ENCODE measurements around the gene CALD1.

Gene CALD1

DNA sequence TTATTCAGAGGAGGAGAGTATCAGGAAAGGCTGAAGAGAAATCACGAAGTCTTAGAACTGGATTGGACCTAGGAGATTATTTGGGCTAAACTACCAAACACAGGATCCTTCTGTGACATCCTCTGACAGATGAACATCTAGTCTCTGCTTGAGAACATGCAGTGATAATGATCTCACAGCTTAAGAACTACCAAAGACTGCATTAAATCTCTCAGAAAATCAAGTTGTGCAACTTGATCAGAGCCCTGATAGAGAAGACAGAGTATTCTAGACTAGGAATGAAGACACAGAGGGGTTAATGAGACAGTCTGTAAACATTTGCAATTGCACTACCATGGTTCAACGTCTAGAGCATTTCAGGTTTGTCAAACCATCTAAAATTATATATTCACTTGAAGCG is 169.7 kb downstream of the CALD1 start:
- Histone ChIP-seq H2BK120ac (ENCODE audit: low read depth, low read length) (no peak overlapping the region), H3K9ac (ENCODE audit: low read length) (peak overlapping the region; percentile 28)

DNA sequence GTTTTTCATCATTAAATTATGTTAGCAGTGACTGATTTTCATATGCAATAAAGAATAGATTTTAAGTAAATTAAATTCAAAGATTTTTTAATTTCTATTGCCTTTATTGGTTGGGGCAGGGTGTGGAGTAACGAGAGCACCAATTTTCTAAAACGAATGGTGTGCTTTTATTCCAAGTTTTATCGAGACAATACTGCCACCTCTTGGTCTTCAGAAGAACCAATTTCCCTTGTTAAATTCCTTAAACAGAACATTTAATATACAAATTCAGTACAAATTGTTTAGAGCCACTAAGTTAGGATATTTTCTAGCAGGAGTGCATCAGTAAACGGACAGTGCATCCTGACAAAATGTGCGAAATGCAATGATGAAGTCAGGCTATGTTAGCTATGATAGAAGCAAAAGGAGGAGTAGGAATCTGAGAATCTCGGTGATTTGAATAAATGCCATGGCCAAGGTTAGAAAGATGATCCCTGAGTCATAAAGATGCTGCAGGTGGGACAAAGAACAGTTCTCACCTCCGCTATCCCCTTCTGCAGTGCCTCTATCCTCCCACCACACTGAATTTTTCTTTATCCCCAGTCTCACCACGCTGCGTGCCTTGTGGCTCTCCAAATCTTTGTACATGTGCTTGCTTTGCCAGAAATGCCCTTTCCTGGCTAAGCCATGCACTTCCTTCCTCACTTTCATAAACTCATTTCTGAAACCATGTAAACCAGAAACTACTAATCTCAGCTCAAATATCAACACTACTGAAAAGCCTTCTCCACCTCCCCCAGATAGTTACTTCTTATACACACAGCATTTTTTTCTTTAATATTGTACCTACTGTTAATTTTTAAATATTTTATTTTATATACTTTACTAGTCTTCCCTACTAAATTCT is 175.0 kb downstream of the CALD1 start:
- no peak overlapping the region for H2BK5ac ChIP-seq (ENCODE audit: low read depth, low read length, poor library complexity, severe bottlenecking)
- no peak overlapping the region for H4K91ac ChIP-seq (ENCODE audit: low read length)
- no peaks in the 10 kb centered on the region for H3K9me3 ChIP-seq (ENCODE audit: control insufficient read depth, low read length)
- H3K9ac ChIP-seq (ENCODE audit: low read length) = peak overlapping the region; percentile 38
- H2AK5ac ChIP-seq (ENCODE audit: low read length, severe bottlenecking) = peak overlapping the region; percentile 92
- H2BK12ac ChIP-seq (ENCODE audit: low read length in 2 of 2) = peak overlapping the region in 1 of 2 experiments; percentile 89
- H4K8ac ChIP-seq (ENCODE audit: low read length) = no peak overlapping the region
- H2BK15ac ChIP-seq (ENCODE audit: low read depth, poor library complexity, severe bottlenecking) = no peak overlapping the region
- DNase-seq = peak; percentile 51
- 77% methylated on average over 9 of the region's 9 CpGs for WGBS
- H2AFZ ChIP-seq (ENCODE audit: low read depth, low read length) = no peak overlapping the region
- H3K36me3 ChIP-seq (ENCODE audit: control insufficient read depth in 1 of 2, insufficient read depth in 2 of 2, low read depth in 1 of 2, low read length in 2 of 2) = peaks cover 40 to 98% of the 10 kb centered on the region in 2 experiments
- H3K27me3 ChIP-seq (ENCODE audit: control insufficient read depth in 1 of 2, insufficient read depth in 1 of 2, low read length in 2 of 2) = no peaks in the 10 kb centered on the region
- H3K4me3 ChIP-seq (ENCODE audit: insufficient read depth in 1 of 2, low read depth in 1 of 2, low read length in 2 of 2) = no peak overlapping the region
- H3K14ac ChIP-seq (ENCODE audit: low read length in 2 of 2) = no peak overlapping the region
- peak overlapping the region in 1 of 2 experiments; percentile 21 for H3K18ac ChIP-seq (ENCODE audit: low read depth in 1 of 2, low read length in 2 of 2)
- no peak overlapping the region for H3K23ac ChIP-seq (ENCODE audit: low read length in 2 of 2)
- H3K4me2 ChIP-seq (ENCODE audit: low read length, poor library complexity, severe bottlenecking) = no peak overlapping the region
- no peak overlapping the region for H3K4ac ChIP-seq (ENCODE audit: low read depth in 1 of 2, low read length in 2 of 2)
- peaks cover 20% of the 10 kb centered on the region for H3K79me1 ChIP-seq (replicated peaks; ENCODE audit: low read length, poor library complexity, severe bottlenecking)
- H3K4me1 ChIP-seq (ENCODE audit: control insufficient read depth, insufficient read depth, low read depth, low read length) = no peaks in the 10 kb centered on the region
- no peak overlapping the region for H2BK120ac ChIP-seq (ENCODE audit: low read depth, low read length)
- H3K27ac ChIP-seq (ENCODE audit: low read length, poor library complexity, severe bottlenecking) = peak overlapping the region; percentile 43

More for the DNA sequence above, 169.7 kb downstream of the CALD1 start:
- Histone ChIP-seq H3K4me3 (ENCODE audit: insufficient read depth in 1 of 2, low read depth in 1 of 2, low read length in 2 of 2) (no peak overlapping the region), H3K4me2 (ENCODE audit: low read length, poor library complexity, severe bottlenecking) (no peak overlapping the region), H3K18ac (ENCODE audit: low read depth in 1 of 2, low read length in 2 of 2) (no peak overlapping the region), H3K4ac (ENCODE audit: low read depth in 1 of 2, low read length in 2 of 2) (no peak overlapping the region), H3K4me1 (ENCODE audit: control insufficient read depth, insufficient read depth, low read depth, low read length) (peaks cover 5% of the 10 kb centered on the region), H4K91ac (ENCODE audit: low read length) (no peak overlapping the region), H3K27me3 (ENCODE audit: control insufficient read depth in 1 of 2, insufficient read depth in 1 of 2, low read length in 2 of 2) (no peaks in the 10 kb centered on the region), H3K27ac (ENCODE audit: low read length, poor library complexity, severe bottlenecking) (peak overlapping the region; percentile 59), H2BK15ac (ENCODE audit: low read depth, poor library complexity, severe bottlenecking) (no peak overlapping the region), H2BK5ac (ENCODE audit: low read depth, low read length, poor library complexity, severe bottlenecking) (no peak overlapping the region), H3K23ac (ENCODE audit: low read length in 2 of 2) (no peak overlapping the region), H4K8ac (ENCODE audit: low read length) (no peak overlapping the region), H3K79me1 (replicated peaks; ENCODE audit: low read length, poor library complexity, severe bottlenecking) (peaks cover 17% of the 10 kb centered on the region), H3K36me3 (ENCODE audit: control insufficient read depth in 1 of 2, insufficient read depth in 2 of 2, low read depth in 1 of 2, low read length in 2 of 2) (peaks cover 31 to 94% of the 10 kb centered on the region in 2 experiments), H2BK12ac (ENCODE audit: low read length in 2 of 2) (no peak overlapping the region), H2AFZ (ENCODE audit: low read depth, low read length) (no peak overlapping the region), H3K9me3 (ENCODE audit: control insufficient read depth, low read length) (no peaks in the 10 kb centered on the region), H3K14ac (ENCODE audit: low read length in 2 of 2) (no peak overlapping the region), H2AK5ac (ENCODE audit: low read length, severe bottlenecking) (no peak overlapping the region)
- 74% methylated on average over 3 of the region's 3 CpGs for WGBS
- DNase-seq = peak; percentile 43

DNA sequence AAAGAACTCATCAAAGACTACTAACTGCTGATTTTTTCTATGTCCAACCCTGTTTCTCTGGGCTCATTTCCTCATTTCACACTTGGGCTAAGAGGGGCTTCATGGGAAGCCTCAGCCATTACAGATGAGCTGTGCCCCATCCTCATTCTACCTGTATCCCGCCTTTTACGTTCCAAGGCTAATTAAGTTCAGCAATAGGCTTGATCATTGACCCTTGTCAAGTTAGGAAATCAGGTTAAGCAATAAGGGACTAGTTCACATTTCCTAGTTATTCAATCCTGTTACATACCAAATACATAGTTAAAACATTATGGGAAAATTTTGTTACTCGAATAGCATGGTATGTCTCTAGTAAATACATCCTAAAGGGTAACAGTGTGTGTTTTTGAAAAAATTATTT is 177.6 kb downstream of the CALD1 start:
- Histone ChIP-seq H2BK5ac (ENCODE audit: low read depth, low read length, poor library complexity, severe bottlenecking) (no peak overlapping the region), H2BK12ac (ENCODE audit: low read length in 2 of 2) (no peak overlapping the region), H2AFZ (ENCODE audit: low read depth, low read length) (no peak overlapping the region), H3K4me1 (ENCODE audit: control insufficient read depth, insufficient read depth, low read depth, low read length) (no peaks in the 10 kb centered on the region), H3K9ac (ENCODE audit: low read length) (no peak overlapping the region), H3K9me3 (ENCODE audit: control insufficient read depth, low read length) (no peaks in the 10 kb centered on the region), H3K4me2 (ENCODE audit: low read length, poor library complexity, severe bottlenecking) (no peak overlapping the region), H3K79me1 (replicated peaks; ENCODE audit: low read length, poor library complexity, severe bottlenecking) (peaks cover 15% of the 10 kb centered on the region), H3K4ac (ENCODE audit: low read depth in 1 of 2, low read length in 2 of 2) (no peak overlapping the region), H3K4me3 (ENCODE audit: insufficient read depth in 1 of 2, low read depth in 1 of 2, low read length in 2 of 2) (no peak overlapping the region), H2AK5ac (ENCODE audit: low read length, severe bottlenecking) (no peak overlapping the region), H2BK15ac (ENCODE audit: low read depth, poor library complexity, severe bottlenecking) (no peak overlapping the region), H3K27me3 (ENCODE audit: control insufficient read depth in 1 of 2, insufficient read depth in 1 of 2, low read length in 2 of 2) (no peaks in the 10 kb centered on the region), H3K27ac (ENCODE audit: low read length, poor library complexity, severe bottlenecking) (no peak overlapping the region), H3K23ac (ENCODE audit: low read length in 2 of 2) (no peak overlapping the region), H3K36me3 (ENCODE audit: control insufficient read depth in 1 of 2, insufficient read depth in 2 of 2, low read depth in 1 of 2, low read length in 2 of 2) (peaks cover 31 to 98% of the 10 kb centered on the region in 2 experiments), H3K18ac (ENCODE audit: low read depth in 1 of 2, low read length in 2 of 2) (no peak overlapping the region), H2BK120ac (ENCODE audit: low read depth, low read length) (no peak overlapping the region), H4K91ac (ENCODE audit: low read length) (no peak overlapping the region), H3K14ac (ENCODE audit: low read length in 2 of 2) (no peak overlapping the region), H4K8ac (ENCODE audit: low read length) (no peak overlapping the region)
- 86% methylated on average over 1 of the region's 3 CpGs for WGBS
- DNase-seq = no peak

DNA sequence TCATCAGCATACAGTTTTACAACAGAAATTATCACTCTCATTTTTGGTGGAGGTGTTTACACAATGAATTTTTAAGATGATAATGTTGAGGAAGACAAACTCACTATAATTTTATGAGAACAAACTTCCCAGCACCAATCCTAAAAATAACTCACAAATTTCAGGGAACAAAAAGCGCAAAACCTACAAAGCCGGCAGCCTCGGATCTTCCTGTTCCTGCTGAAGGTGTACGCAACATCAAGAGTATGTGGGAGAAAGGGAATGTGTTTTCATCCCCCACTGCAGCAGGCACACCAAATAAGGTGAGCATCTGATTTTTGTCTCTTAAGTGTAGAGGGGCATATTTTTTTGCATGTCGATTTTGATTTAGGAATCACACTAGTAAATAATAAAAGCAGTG is 180.4 kb downstream of the CALD1 start:
- H2BK15ac ChIP-seq (ENCODE audit: low read depth, poor library complexity, severe bottlenecking) = no peak overlapping the region
- H4K8ac ChIP-seq (ENCODE audit: low read length) = no peak overlapping the region
- no peak overlapping the region for H4K91ac ChIP-seq (ENCODE audit: low read length)
- H3K4me2 ChIP-seq (ENCODE audit: low read length, poor library complexity, severe bottlenecking) = no peak overlapping the region
- no peak overlapping the region for H2AFZ ChIP-seq (ENCODE audit: low read depth, low read length)
- no peak overlapping the region for H3K9ac ChIP-seq (ENCODE audit: low read length)
- no peak overlapping the region for H2BK12ac ChIP-seq (ENCODE audit: low read length in 2 of 2)
- no peak overlapping the region for H3K4me3 ChIP-seq (ENCODE audit: insufficient read depth in 1 of 2, low read depth in 1 of 2, low read length in 2 of 2)
- H3K27me3 ChIP-seq (ENCODE audit: control insufficient read depth in 1 of 2, insufficient read depth in 1 of 2, low read length in 2 of 2) = no peaks in the 10 kb centered on the region
- H2BK120ac ChIP-seq (ENCODE audit: low read depth, low read length) = no peak overlapping the region
- H3K36me3 ChIP-seq (ENCODE audit: control insufficient read depth in 1 of 2, insufficient read depth in 2 of 2, low read depth in 1 of 2, low read length in 2 of 2) = peaks cover 31 to 97% of the 10 kb centered on the region in 2 experiments
- no peak overlapping the region for H2AK5ac ChIP-seq (ENCODE audit: low read length, severe bottlenecking)
- H3K27ac ChIP-seq (ENCODE audit: low read length, poor library complexity, severe bottlenecking) = no peak overlapping the region
- H3K4me1 ChIP-seq (ENCODE audit: control insufficient read depth, insufficient read depth, low read depth, low read length) = no peaks in the 10 kb centered on the region
- H3K9me3 ChIP-seq (ENCODE audit: control insufficient read depth, low read length) = no peaks in the 10 kb centered on the region
- H3K79me1 ChIP-seq (replicated peaks; ENCODE audit: low read length, poor library complexity, severe bottlenecking) = peaks cover 11% of the 10 kb centered on the region
- no peak overlapping the region for H3K14ac ChIP-seq (ENCODE audit: low read length in 2 of 2)
- H3K18ac ChIP-seq (ENCODE audit: low read depth in 1 of 2, low read length in 2 of 2) = no peak overlapping the region
- H3K23ac ChIP-seq (ENCODE audit: low read length in 2 of 2) = no peak overlapping the region
- H3K4ac ChIP-seq (ENCODE audit: low read depth in 1 of 2, low read length in 2 of 2) = no peak overlapping the region
- no peak overlapping the region for H2BK5ac ChIP-seq (ENCODE audit: low read depth, low read length, poor library complexity, severe bottlenecking)
- 92% methylated on average over 5 of the region's 5 CpGs for WGBS
- no peak for DNase-seq
